PFSK-1 (cell line): ENCODE results near the gene AMPD3.

ENCODE experiments used
- FOXP2 ChIP-seq: optimal IDR thresholded peaks from 2 replicates; pipeline ENCODE3; 2011; ENCODE audit warnings: borderline replicate concordance, control low read depth, inconsistent platforms; ENCODE audit not compliant: insufficient read depth; ENCODE audit errors: extremely low read length, extremely low read depth
- POLR2AphosphoS5 ChIP-seq: IDR thresholded peaks from 2 replicates; pipeline ENCODE4 v1.6.1; 2012; ENCODE audit warnings: low read depth, mild to moderate bottlenecking, control low read depth, low read length, moderate library complexity
- SIN3A ChIP-seq: IDR thresholded peaks from 2 replicates; pipeline ENCODE4 v1.6.1; 2012; ENCODE audit warnings: mild to moderate bottlenecking, low read length, moderate library complexity, borderline replicate concordance; ENCODE audit not compliant: insufficient read depth
- TAF1 ChIP-seq: IDR thresholded peaks from 2 replicates; pipeline ENCODE4 v1.6.1; 2012; ENCODE audit warnings: low read length, control low read depth, borderline replicate concordance; ENCODE audit not compliant: insufficient read depth
- TF ChIP-seq, protein P1 (sequence below), 2 experiments: IDR thresholded peaks; 2 replicates each; pipeline versions ENCODE4 v1.6.1 to v1.8.0; 2011 to 2012; ENCODE audit warnings: low read depth in 2 of 2, low read length in 2 of 2, control low read depth in 1 of 2, inconsistent platforms in 1 of 2, mild to moderate bottlenecking in 1 of 2, moderate library complexity in 1 of 2; ENCODE audit not compliant: insufficient read depth in 1 of 2

AMPD3 gene

DNA sequence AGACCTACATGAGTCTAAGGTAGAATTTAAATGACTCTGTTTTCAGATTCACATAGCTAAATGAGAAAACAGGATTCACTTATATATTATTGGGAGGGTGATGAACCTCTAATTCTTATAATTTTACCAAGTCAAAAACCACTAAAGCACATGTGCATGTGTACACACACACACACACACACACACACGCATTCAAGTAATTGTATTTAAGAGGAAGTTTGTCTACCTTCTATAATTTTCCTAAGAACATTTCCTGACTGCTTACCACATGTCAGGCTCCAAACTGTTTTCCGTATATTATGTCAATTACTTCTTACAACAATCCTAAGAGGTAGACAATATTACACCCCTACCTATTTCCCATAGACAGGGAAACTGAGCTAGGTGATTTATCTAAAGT, 79.3 kb downstream of the AMPD3 start:
- TF ChIP-seq TAF1 (no peak), POLR2AphosphoS5 (no peak), SIN3A (no peak), FOXP2 (no peak)
- TF ChIP-seq, protein P1, sequence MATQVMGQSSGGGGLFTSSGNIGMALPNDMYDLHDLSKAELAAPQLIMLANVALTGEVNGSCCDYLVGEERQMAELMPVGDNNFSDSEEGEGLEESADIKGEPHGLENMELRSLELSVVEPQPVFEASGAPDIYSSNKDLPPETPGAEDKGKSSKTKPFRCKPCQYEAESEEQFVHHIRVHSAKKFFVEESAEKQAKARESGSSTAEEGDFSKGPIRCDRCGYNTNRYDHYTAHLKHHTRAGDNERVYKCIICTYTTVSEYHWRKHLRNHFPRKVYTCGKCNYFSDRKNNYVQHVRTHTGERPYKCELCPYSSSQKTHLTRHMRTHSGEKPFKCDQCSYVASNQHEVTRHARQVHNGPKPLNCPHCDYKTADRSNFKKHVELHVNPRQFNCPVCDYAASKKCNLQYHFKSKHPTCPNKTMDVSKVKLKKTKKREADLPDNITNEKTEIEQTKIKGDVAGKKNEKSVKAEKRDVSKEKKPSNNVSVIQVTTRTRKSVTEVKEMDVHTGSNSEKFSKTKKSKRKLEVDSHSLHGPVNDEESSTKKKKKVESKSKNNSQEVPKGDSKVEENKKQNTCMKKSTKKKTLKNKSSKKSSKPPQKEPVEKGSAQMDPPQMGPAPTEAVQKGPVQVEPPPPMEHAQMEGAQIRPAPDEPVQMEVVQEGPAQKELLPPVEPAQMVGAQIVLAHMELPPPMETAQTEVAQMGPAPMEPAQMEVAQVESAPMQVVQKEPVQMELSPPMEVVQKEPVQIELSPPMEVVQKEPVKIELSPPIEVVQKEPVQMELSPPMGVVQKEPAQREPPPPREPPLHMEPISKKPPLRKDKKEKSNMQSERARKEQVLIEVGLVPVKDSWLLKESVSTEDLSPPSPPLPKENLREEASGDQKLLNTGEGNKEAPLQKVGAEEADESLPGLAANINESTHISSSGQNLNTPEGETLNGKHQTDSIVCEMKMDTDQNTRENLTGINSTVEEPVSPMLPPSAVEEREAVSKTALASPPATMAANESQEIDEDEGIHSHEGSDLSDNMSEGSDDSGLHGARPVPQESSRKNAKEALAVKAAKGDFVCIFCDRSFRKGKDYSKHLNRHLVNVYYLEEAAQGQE (IDR thresholded peaks at IDR 0.05; ENCODE audit: insufficient read depth in 1 of 2, low read depth in 2 of 2, low read length in 2 of 2): no peak

DNA sequence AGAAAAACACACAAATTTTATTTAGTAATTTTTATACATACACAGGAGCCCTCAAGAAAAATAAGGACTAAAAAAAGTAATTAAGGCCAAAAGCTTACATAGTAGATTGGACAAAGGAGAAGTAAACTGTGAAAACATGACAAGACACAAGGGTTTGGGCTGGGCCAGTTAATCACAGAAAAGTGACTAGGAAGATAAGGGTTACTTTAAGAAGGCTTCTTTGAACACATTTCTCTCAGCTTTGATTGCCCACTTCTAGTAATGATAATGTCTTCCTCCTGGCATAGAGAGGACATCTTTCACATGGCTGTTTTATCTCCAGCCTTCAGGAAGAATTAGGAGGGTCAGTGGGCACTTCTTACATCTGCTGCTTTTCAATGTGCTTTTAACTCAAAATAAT, 82.5 kb downstream of the AMPD3 start:
- no peak for TF ChIP-seq FOXP2
- no peak for TF ChIP-seq SIN3A
- no peak for TF ChIP-seq POLR2AphosphoS5
- TF ChIP-seq, protein P1 (IDR thresholded peaks at IDR 0.05; ENCODE audit: insufficient read depth in 1 of 2, low read depth in 2 of 2, low read length in 2 of 2): no peak
- no peak for TF ChIP-seq TAF1

DNA sequence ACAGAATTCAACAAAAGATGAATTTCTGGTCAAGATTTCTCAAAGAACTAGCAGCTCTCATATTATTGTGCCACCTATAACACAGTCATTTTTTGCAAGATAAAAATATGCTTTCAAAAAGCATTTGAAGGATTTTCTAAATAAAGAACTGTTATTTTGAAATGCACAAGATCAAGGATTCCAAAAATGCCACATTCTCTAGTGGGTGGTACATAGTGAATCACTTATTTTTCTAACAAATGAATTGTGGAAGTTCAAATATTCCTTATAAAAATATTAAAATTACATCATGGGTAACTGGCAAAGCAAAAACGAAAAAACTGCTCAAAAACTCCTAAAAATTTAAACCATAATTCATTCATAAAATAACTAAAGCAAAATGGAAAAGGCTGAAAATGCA, 83.9 kb downstream of the AMPD3 start:
- TF ChIP-seq, protein P1 (IDR thresholded peaks at IDR 0.05; ENCODE audit: insufficient read depth in 1 of 2, low read depth in 2 of 2, low read length in 2 of 2): no peak
- no peak for TF ChIP-seq TAF1
- TF ChIP-seq SIN3A: no peak
- no peak for TF ChIP-seq POLR2AphosphoS5
- no peak for TF ChIP-seq FOXP2

DNA sequence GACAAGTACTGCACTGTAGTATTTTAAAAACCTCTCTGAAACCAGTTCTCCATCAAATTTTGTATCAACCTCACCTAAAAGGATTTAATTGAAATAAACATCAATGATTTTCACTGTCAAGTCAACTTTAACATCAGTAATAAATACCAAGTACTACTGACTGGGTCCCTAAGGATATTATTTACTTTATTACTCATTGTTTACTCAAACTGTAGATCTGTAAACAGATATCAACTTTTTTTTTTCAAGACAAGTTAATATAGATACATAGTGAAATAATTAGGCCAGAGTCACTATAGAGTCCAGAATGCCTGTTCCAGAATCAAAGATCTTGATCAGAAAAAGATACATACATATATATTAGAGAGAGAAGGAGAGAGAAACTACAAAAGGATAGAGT, 84.3 kb downstream of the AMPD3 start:
- TF ChIP-seq POLR2AphosphoS5 (no peak), FOXP2 (no peak), TAF1 (no peak), SIN3A (no peak)
- TF ChIP-seq, protein P1 (IDR thresholded peaks at IDR 0.05; ENCODE audit: insufficient read depth in 1 of 2, low read depth in 2 of 2, low read length in 2 of 2): no peak

DNA sequence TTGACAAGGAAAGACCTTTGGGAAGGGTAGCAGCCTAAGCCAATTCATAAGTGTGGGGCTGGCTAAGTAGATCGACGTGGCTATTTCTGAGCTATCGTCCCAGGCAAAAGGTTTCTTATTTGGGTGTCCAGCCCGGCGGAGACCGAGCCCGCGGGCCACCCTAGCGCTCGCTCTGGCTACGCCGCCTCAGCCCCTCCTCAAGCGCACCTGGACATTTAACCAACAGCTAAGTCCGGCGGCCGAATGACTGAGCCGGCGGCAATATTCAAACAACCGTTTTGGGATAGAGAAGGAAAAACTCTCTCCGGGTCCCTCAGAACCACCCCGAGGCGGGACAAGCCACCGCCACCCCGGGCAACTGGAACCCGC, 85.5 kb downstream of the AMPD3 start:
- TF ChIP-seq, protein P1 (IDR thresholded peaks at IDR 0.05; ENCODE audit: insufficient read depth in 1 of 2, low read depth in 2 of 2, low read length in 2 of 2): no peak
- TF ChIP-seq SIN3A (no peak), TAF1 (no peak), FOXP2 (no peak), POLR2AphosphoS5 (no peak)
